ENCODE data around the gene C9. TPM values are rescaled to one million over a fixed set of nuclear protein-coding genes. Genes with fewer than 3 reads are reported as not detected.
"Not testable (repeated sequence)": the region's sequence is repeated elsewhere in the genome, so short reads cannot be mapped to it uniquely, and the experiment has no call there.

Gene C9
- total RNA-seq, 2 donors from 2014 or later: not detected

GRCh38 chr5:39274398-39275085, 89.8 kb downstream of the C9 start:
- no peaks in the 10 kb centered on the region for H3K36me3 ChIP-seq (ENCODE audit: control insufficient read depth, insufficient read depth, low read length)
- Mint-ChIP-seq H3K4me1 (no peaks in the 10 kb centered on the region), H3K27me3 (ENCODE audit: insufficient read depth) (peaks cover 2% of the 10 kb centered on the region), H3K9me3 (no peaks in the 10 kb centered on the region), H3K36me3 (ENCODE audit: low read depth) (no peaks in the 10 kb centered on the region), H3K4me3 (no peak overlapping the region), H3K27ac (no peak overlapping the region)
- WGBS, 2 experiments (ENCODE audit: insufficient coverage in 1 of 2, insufficient read length in 1 of 2): 60 to 99% methylated on average over 1 to 2 of the region's 2 CpGs
- no peaks in the 10 kb centered on the region for H3K27me3 ChIP-seq (ENCODE audit: control insufficient read depth, insufficient read depth, low read length, poor library complexity, severe bottlenecking)
- no peaks in the 10 kb centered on the region for H3K9me3 ChIP-seq (ENCODE audit: control insufficient read depth, low read length)
- H3K27ac ChIP-seq (ENCODE audit: low read depth, low read length): no peak overlapping the region
- no peak for DNase-seq
- no peak for TF ChIP-seq CTCF (conservative IDR thresholded peaks at IDR 0.05)
- H3K9ac ChIP-seq (ENCODE audit: extremely low read depth, low read length, poor library complexity, severe bottlenecking): no peak overlapping the region
- no peaks in the 10 kb centered on the region for H3K4me1 ChIP-seq (ENCODE audit: control insufficient read depth, insufficient read depth, low read length)
- no peak overlapping the region for H3K4me3 ChIP-seq (ENCODE audit: low read length)

GRCh38 chr5:39273314-39273954, 90.9 kb downstream of the C9 start:
- H3K9me3 Mint-ChIP-seq: no peaks in the 10 kb centered on the region
- 86 to 93% methylated on average over 1 to 2 of the region's 2 CpGs for WGBS, 2 experiments (ENCODE audit: insufficient coverage in 1 of 2, insufficient read length in 1 of 2)
- Histone ChIP-seq H3K4me1 (ENCODE audit: control insufficient read depth, insufficient read depth, low read length) (no peaks in the 10 kb centered on the region), H3K27ac (ENCODE audit: low read depth, low read length) (no peak overlapping the region), H3K36me3 (ENCODE audit: control insufficient read depth, insufficient read depth, low read length) (no peaks in the 10 kb centered on the region), H3K27me3 (ENCODE audit: control insufficient read depth, insufficient read depth, low read length, poor library complexity, severe bottlenecking) (no peaks in the 10 kb centered on the region), H3K9me3 (ENCODE audit: control insufficient read depth, low read length) (no peaks in the 10 kb centered on the region), H3K4me3 (ENCODE audit: low read length) (no peak overlapping the region), H3K9ac (ENCODE audit: extremely low read depth, low read length, poor library complexity, severe bottlenecking) (no peak overlapping the region)
- no peak overlapping the region for H3K27ac Mint-ChIP-seq
- no peak overlapping the region for H3K4me3 Mint-ChIP-seq
- no peak for TF ChIP-seq CTCF (conservative IDR thresholded peaks at IDR 0.05)
- DNase-seq: no peak
- H3K36me3 Mint-ChIP-seq (ENCODE audit: low read depth): no peaks in the 10 kb centered on the region
- no peaks in the 10 kb centered on the region for H3K4me1 Mint-ChIP-seq
- H3K27me3 Mint-ChIP-seq (ENCODE audit: insufficient read depth): no peaks in the 10 kb centered on the region

- H3K9me3 ChIP-seq (ENCODE audit: control insufficient read depth, low read length); H3K9ac ChIP-seq (ENCODE audit: extremely low read depth, low read length, poor library complexity, severe bottlenecking); H3K27ac Mint-ChIP-seq; H3K36me3 Mint-ChIP-seq (ENCODE audit: low read depth); H3K9me3 Mint-ChIP-seq; H3K27ac ChIP-seq (ENCODE audit: low read depth, low read length); H3K27me3 Mint-ChIP-seq (ENCODE audit: insufficient read depth); H3K4me1 ChIP-seq (ENCODE audit: control insufficient read depth, insufficient read depth, low read length); H3K4me3 ChIP-seq (ENCODE audit: low read length); H3K4me3 Mint-ChIP-seq; H3K4me1 Mint-ChIP-seq; DNase-seq; H3K36me3 ChIP-seq (ENCODE audit: control insufficient read depth, insufficient read depth, low read length); H3K27me3 ChIP-seq (ENCODE audit: control insufficient read depth, insufficient read depth, low read length, poor library complexity, severe bottlenecking): not testable (repeated sequence)
- WGBS, 2 experiments (ENCODE audit: insufficient coverage in 1 of 2, insufficient read length in 1 of 2): 88 to 100% methylated on average over 1 to 14 of the region's 14 CpGs
Measured at GRCh38 chr5:39272869-39273231, 91.4 kb downstream of the C9 start.
